ENCODE results near the gene PRPS1.
"Not testable (repeated sequence)": the region's sequence is repeated elsewhere in the genome, so short reads cannot be mapped to it uniquely, and the experiment has no call there.

PRPS1 gene

GRCh38 chrX:107630031-107630689, 1.9 kb downstream of the PRPS1 start:
- no peak for DNase-seq

GRCh38 chrX:107632346-107632745, 4.0 kb downstream of the PRPS1 start:
- no peak for DNase-seq

GRCh38 chrX:107646735-107647134, 18.4 kb downstream of the PRPS1 start:
- DNase-seq = no peak

- DNase-seq = no peak
Measured at GRCh38 chrX:107648332-107648731, 20.0 kb downstream of the PRPS1 start.

GRCh38 chrX:107654566-107654871, 26.2 kb downstream of the PRPS1 start:
- no peak for DNase-seq

- peak; percentile 44 for DNase-seq
Measured at GRCh38 chrX:107654872-107655761, 26.8 kb downstream of the PRPS1 start.

GRCh38 chrX:107656978-107657377, 28.7 kb downstream of the PRPS1 start:
- no peak for DNase-seq

GRCh38 chrX:107658660-107659059, 30.4 kb downstream of the PRPS1 start:
- no peak for DNase-seq

- no peak for DNase-seq
Measured at GRCh38 chrX:107659286-107659685, 31.0 kb downstream of the PRPS1 start.

- DNase-seq = no peak
Measured at GRCh38 chrX:107659768-107660167, 31.5 kb downstream of the PRPS1 start.

GRCh38 chrX:107662145-107662544, 33.8 kb downstream of the PRPS1 start:
- DNase-seq = no peak

GRCh38 chrX:107662824-107663223, 34.5 kb downstream of the PRPS1 start:
- no peak for DNase-seq

GRCh38 chrX:107666931-107667330, 38.6 kb downstream of the PRPS1 start:
- no peak for DNase-seq

GRCh38 chrX:107667426-107667825, 39.1 kb downstream of the PRPS1 start:
- DNase-seq = no peak

GRCh38 chrX:107668710-107669109, 40.4 kb downstream of the PRPS1 start:
- DNase-seq = not testable (repeated sequence)

GRCh38 chrX:107669261-107669660, 41.0 kb downstream of the PRPS1 start:
- DNase-seq = no peak

- no peak for DNase-seq
Measured at GRCh38 chrX:107669885-107670628, 41.7 kb downstream of the PRPS1 start.

GRCh38 chrX:107671256-107671655, 42.9 kb downstream of the PRPS1 start:
- not testable (repeated sequence) for DNase-seq

- DNase-seq = peak; percentile 49
Measured at GRCh38 chrX:107672955-107673378, 44.7 kb downstream of the PRPS1 start.

- no peak for DNase-seq
Measured at GRCh38 chrX:107673431-107673830, 45.1 kb downstream of the PRPS1 start.

GRCh38 chrX:107673933-107674479, 45.7 kb downstream of the PRPS1 start:
- peak; percentile 77 for DNase-seq

- peak; percentile 14 for DNase-seq
Measured at GRCh38 chrX:107674480-107675364, 46.4 kb downstream of the PRPS1 start.

GRCh38 chrX:107675365-107675654, 47.0 kb downstream of the PRPS1 start:
- DNase-seq = no peak
